Globus pallidus (tissue), 1 donor: ENCODE results near the gene ASPG.

Experiments used
- DNase-seq: peaks from one replicate; pipeline ENCODE4 v3.0.0-alpha.2; 2015; ENCODE audit warnings: low spot score

The ASPG gene

DNA sequence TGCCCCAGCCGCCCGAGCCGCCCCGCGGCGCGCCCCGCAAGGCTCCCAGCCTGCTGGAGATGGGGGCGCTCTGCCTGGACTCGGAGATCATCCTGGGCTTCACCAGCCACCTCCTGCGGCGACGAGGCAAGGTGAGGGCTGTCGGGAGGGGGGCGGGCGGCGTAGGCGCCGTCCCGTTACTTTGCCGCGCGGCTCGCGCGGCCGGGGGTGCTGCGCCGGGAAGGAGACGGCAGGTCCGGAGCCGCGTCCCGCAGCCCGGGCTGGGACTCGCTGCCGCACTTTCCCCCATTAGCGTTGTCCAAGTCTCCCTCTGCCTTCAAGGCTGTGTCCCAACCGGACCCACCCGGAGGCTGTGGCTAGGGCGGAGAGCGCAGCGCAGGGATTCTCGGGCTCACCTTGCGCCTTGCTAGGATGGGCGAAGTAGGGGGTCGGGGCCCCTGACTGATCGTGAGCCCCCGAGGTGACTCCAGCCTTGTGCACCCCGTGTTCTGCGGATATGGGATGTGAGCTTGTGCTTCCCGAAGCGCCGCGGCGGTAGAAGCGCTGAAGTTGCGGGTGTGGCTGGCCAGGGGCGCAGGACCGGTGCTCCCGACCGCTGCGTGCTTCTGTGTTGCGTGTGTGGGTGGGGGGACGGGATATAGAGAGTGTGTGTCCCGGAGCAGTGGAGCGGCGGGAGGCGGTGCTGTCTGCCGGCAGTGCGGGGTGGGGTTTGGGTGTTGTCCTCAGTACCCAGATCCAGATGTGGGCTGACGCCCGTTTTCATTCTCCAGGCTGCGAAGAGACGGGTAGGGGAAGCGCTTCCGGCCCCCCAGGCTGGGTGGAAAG, 51.2 kb downstream of the ASPG start:
- no peak for DNase-seq

DNA sequence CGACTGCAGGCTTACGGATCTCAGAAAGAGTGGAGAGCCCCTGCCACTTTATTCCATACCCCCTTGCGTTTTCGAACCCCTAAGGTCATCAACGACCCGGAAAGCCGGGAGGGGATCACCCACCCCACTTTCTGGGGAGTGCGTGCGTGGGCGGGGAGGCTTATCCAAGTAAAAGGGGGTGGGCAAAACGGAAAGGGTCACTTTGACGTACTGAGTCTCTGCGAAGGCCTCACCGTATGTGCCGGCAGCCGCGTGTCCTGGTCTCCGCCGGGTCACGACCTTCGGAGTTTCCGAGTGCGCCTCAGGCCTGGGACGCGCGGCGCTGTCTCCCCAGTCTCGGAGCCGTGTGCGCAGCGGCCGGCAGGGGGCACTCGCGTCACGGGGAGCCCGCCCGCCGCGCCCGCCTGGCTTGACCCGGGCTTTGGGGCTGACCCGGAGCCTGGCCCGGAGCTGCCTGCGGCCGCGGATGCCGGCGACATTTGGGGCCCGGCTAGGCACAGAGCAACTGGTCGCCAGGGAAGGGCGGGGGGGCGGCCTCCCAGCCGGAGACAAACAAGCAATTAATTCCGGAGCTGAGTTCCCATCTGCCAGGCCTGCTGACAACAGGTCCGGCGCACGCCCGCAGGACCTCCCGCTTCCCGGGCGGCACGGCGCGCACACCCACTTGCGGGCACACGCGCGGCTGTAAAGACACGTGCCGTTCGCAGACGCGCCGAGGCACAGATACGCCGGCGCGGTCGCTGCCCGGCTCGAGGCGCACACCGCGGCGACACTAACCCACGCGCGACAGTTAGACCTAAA, 52.0 kb downstream of the ASPG start:
- DNase-seq, result peak; percentile 42

DNA sequence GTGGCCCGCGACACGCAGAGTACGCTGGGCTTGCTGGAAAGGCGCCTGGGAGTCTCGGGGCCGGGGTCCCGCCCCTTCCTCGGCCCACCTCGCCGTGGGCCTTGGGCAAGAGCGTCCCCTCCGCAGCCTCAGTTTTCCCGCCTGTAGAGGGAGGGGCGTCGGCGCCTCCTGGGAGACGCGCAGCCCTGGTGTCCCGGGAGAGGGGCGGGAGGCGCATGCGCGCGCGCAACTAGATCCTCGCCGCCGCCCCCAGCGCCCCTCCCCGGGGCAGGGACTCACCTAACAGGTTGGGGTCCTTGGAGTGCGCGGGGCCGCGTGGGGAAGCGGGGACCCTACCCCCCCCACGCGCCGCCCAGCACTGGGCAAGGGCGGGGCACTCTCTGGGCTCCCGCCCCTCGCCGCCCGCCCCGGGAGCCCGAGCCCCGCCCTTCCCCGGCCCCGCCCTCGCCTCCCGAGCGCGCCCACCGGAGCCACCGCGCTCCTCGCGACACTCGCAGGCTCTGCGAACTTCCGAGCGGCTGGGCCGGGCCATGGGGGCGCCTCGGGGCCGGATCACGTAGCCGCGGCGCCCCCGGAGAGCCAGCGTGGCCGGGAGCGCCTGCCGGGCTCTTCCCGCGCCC, 52.7 kb downstream of the ASPG start, which contains the start of gene KIF26A:
Gene KIF26A (plus strand): TSS at position 490 of the 620 bp plus-strand sequence. CDS start 136 bp downstream, outside the sequence.
- DNase-seq, result no peak

DNA sequence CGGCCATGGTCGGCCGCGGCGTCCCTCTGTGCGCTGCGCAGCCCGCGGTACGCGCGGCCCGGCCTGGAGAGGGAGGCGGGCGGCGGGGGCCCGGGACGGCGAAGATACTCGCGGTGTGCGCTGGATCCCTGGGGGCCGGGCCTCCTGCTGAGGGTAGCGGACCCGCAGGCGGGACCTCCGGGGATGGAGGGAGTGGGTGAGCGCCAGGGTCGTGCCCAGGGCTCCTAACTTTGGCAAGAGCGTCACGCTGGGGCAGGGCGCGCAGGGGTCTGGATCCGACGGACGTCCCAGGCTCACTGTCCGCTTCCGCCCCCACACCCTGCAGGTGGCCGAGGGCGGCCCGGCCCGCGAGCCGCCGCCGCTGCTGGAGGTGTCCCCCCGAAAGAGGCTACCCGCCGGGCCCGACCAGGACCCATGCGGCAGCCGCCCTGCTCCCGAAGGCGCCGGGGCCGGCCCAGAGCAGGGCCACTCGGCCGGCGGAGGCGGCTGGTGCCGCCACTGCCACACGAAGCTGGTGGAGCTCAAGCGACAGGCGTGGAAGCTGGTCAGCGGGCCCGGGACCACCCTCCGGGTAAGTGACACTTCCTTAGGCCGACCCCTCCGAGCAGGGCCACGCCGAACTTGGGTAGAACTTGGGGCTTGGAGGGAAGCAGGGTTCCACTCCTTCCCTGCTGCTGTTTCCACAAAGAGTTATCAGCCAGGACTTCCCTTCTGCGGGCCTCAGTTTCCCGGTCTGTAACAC, 53.4 kb downstream of the ASPG start:
- no peak for DNase-seq

DNA sequence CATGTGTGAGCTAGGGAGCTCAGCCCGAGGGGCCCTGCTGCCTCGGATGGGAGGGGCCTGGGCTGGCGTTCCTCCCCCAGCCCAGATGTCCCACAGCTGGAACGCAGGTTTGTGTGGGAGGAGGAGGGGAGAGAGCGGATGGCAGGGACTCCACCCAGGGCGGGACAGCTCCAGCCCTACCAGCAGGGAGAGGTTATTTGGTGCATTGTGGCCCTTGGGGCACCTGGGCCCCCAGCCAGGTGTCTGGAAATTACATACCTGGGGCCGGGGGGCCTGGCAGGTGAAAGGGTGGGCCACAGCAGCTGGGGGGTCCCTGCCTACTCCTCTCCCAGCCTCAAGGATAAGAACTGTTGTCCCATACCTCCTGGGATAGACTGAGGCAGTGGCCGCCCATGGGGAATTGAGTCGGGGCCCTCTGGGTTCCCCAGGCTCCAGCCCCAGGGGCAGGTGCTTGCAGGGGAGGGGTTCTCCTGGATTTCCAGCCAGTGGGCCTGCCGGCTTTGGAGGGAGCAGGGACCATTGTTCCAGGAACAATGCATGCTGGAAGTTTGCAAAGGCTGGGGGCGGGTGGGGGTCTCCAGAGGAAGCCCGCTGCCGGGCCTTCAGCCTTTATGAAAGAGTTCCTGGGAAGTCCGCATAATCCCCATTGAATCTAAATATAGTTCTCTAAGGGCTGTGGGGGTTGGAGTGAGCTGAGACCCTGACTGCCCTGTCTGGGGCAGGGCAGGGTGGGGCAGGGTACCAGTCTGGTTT, 54.1 kb downstream of the ASPG start:
- DNase-seq, result no peak

DNA sequence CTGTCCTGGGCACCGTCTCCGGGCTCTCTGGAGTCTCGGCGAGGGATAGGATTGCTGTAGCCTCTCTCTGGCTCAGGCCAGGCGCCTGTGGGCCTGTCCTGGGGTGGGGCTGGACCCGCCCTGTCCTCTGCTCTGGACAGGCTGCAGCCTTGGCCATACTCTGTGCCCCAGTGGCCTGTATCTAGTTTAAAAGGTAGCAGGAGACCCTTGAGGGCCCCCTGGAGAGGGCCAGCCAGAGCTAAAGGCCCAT, 54.6 kb downstream of the ASPG start:
- no peak for DNase-seq

DNA sequence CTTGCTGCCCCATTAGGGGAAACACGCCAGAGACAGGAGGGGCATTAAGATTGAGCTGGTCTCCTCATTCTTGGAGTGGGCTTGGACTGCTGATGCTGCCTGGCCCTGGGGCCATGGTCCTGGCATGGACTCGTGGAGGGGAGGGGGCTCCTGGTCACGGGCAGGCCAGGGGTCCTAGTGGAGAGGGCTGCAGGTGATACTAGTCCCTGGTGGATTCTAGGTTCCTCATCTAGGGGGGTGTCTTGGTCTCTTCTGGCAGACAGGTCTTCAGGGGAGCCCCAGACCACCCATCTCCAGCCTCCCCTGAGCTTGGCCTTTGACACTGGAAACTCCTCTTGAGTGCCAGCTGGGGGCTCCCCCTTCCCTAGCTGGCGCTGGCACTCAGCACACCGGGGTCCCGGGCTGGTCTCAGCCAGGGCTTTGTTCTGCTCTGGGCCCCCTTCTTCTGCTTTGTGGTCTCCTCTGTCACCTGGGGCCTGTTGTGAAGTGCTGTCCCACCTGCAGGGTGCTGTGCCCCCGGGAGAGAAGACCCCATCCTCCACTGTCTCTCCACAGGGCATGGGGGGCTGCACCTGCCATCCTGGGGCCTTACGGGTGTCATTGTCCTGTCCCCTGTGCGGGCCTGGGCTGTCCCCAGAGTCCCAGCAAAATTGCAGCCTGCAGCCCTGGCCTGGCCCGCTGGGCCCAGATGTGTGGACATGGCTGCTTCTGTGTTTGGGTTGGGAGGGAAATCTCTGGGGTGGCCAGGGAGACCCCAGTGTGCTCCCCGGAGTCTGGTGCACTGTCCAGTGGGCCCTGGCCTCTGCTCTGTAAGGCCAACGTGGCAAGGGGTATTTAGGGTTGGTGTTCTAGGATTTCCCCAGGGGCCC, 55.2 kb downstream of the ASPG start:
- DNase-seq, result no peak

DNA sequence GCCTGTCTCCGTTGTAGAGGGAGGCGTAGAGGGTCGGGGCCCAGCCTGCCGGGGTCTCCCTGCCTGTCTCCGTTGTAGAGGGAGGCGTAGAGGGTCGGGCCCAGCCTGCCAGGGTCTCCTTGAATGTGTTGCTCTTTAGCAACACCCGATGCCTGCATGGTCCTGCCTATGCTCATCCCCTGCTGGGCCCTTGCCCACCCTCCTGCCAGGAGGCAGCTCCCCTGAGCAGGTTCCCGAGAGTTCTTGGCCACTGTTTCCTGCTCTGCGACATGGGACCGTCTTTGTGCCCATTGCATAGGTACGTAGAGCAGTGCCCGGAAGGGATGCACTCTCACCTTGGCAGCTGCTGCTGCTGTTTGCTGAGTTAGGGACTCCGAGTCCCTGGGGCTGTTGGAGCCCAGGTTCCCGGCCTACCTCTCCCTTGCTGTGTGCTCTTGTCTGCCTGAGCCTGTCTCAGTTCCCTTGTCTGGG, 56.2 kb downstream of the ASPG start:
- no peak for DNase-seq

DNA sequence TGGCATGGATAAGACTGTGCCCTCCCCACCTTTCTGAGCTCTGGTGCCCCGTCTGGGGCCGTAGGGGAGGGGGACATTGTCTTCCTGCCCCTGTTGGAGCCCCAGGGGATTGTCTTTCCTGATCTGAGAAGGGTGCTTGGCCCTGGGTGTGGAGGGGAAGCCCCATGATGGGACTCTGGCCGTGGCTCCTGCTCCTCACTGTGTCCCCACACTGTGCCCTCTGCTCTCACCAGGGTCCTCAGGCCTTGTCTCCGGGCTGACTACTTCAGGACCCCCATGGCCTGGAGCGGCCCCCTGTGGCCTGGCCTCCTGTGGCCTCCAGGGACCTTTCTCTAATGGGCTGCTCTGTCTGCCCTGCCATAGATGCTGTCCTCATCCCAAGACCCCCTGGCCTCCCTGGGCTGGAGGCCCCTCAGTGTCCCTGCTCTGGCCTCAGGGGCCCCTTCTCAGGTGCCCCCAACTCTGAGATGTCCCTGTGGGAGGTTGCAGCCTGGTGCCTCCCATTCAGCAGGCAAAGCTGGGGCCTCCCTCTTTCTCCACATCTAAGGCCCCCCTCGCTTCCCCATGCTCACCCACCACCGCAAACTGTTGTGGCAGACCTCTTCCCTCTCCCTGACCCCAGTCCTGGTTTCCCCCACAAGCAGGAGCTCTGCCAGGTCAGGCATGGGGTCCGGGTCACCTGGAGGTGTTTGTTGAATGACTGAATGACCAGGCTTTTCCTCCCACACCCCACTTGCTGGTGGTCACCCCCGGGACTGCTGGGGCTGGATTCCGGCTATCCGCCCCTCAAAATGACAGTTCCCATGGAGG, 56.8 kb downstream of the ASPG start:
- DNase-seq, result no peak

DNA sequence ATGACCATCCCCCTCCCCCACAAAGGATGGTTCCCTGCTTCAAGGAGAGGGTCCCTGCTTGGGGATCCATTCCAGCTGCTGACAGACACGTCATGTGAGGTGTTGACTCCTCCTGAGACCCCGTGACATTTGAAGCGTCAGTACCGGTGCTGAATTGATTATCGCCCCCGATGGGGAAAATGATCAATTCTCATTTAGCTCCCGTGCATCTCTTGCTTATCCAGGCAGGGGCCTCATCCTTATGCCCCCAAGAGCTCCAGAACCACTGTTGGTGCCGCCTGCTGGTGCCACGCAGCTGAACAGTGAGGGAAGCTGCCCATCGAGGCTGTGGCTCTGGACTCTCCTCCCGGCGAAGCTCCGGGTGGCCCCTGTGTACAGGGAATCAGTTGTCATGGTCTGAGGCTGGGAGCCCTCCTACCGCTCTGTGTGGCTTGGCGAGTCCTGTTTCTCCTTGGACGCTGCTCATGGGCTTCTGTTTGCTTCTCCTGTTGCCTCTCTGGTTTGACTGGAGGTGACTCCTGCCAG, 57.5 kb downstream of the ASPG start:
- no peak for DNase-seq

DNA sequence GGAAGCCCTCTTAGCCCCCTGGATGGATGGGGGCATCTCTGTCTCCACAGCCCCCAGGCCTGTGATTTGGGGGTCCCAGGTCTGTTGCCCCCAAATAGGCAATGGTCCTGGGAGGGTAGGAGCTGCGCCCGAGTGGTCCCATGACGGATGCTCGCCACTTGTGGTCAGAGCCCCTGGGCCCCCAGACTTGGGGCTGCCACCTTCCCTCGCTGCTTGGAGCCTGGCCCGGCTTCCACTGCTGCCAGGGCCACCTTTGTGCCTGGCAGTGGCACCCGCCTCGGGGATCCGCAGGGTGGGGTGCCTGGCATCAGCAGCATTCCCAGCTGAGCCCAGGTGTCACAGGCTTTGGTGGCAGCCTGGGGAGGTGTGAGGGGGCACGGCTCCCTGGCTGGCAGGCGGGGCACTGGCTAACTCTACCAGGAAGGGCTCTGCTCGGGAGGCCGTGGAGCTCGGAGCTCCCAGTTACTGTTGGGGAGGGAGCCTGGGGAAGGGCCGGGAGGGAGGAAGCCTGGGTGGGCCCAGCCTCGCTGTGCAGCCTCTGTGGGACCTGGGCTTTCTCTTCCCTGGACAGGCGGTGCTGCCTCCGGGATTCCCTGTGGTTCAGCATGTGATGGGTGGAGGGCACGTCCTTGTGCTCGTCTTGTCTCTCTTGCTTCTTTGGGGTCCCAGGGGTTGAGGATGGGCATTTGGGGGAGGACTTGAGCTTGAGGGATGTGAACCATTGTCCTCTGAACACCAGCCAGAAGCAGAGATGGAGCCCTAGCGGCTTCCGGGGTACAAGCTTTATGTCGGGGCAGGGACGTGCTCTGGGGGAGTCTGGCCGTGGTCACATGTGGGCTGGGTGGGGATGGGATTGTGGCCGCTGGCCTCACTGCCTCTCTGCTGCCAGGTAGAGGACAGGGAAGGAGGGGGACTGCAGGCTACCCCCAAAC, 58.3 kb downstream of the ASPG start:
- DNase-seq, result no peak

DNA sequence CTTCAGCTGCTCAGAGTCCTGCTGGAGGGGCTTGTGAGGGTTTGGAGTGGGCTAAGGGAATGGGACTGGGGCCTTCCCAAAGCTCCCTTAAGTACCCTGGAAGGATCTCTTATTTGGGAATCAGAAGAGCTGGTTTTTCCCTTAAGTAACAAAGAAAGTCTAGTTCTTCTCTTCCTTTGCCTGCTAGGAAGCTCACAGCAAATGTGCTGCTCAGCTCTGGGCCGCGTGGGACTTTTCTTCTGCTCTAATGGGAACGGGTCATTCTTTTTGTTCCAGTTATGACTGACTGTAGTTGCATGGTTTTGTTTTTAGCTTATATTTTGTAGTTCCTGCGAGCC, 58.9 kb downstream of the ASPG start:
- no peak for DNase-seq

DNA sequence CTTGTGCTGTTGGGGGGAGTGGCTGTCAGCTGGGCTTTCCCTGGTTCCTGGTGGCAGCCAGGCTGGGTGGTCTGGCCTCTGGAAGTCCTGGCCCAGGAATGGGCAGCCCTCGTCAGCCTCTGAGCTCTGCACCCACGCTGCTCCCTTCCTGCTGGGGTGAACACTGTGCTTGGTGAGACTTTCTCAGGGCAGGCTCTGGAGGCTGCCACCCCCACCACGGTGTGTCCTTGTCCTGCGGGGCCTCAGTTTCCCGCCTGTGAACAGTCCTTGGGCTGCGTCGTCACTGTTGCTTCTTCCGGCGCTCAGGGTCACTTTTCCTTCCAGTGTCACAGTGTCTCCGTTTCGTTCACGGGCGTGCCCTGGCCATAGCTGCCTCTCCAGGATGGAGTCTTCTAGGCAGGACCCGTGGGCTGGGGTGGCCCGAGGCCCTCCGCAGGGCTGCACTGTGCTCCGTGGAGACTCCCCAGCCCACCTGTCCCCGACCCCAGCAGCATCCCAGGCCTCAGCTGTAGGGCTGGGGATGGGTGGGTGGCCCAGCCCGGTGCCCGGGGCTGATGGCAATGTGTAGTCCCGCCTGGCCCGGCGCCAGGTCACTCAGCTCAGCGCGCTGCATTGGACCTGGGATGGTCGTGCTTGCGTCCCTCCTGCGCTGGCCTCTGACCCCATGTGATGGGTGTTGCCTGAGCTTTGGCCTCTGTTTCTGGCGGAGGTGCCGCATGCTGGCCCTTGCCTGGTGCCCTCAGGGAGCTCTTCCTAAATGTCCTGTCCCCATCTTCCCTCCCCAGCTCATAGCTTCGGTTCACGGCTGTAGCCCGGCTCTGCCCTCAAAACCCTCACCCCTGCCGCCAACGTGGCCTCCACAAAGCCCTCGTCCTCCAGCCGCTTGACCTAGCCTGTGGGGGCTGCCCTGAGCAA, 59.7 kb downstream of the ASPG start:
- no peak for DNase-seq

DNA sequence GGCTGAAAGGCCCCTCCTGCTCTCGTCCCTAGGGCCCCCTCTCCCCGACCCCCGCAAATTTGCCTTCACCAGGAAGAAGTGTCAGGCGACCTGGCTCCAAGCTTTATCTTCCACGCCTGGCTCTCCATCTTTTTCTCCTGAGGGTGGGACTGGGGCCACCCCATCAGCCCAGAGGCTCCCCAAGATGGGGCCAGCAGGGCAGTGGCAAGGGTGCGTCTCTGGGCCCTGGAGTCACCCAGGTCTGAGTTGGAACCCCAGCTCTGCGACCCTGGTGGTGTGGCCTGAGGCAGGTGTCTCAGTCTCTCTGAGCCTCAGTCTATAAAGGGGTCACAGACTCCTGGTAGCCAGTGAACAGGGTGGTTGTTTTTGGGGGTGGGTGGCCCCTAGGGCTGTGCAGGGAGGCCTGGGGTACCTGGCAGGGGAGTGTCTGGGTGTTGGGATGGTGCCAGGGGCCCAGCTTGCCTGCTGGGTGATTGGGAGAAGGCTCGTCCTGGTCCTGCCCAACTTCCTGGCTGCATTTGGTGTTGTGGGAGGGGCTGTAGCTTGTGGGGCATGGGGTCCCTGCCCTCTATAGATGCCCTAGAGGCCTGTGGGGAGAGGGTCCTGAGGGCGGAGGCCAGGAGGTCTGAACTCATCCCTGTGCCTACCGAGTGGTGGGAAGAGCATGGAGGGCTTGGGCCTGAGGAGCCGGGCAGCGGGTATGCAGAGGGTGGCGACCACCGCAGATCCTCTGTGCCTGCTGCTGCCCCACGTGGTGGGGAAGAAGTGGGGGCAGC, 60.5 kb downstream of the ASPG start:
- no peak for DNase-seq

DNA sequence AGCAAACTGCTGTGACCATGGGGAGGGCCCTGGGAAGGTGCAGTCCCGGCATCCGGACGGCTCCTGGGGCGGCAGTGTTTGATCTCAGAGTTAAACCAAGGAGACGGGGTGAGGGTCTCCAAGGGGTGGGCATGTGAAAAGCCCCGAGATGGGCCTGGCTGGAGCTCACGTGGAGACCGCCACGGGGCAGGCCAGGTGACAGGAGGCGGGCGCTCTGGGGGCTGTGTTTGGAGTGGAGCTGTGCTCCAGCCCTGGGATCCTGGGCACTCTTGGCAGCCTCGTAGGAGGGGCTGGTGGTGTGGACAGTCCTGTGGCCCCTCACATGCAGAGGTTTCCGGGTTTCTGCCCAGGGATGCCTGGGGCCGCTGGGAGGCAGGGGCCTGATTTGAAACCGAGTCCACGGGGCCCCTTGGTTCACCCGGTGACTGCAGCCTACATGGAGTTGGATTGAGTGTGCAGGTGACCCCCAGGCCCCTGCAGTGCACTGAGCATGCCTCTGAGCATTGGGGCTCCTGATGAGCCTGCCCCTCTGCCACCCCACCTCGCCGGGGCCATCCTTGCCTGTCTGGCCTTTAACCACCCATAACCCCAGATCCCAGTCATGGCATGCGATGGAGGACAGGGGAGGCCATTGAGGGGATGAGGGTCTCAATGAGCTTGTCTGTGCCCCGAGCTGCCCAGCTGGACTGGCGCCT, 61.3 kb downstream of the ASPG start:
- DNase-seq, result no peak
